Measurements from ENCODE around the gene TDRD12. TPM values are rescaled to one million over a fixed set of nuclear protein-coding genes. Genes with fewer than 3 reads are reported as not detected.

Gene TDRD12, protein sequence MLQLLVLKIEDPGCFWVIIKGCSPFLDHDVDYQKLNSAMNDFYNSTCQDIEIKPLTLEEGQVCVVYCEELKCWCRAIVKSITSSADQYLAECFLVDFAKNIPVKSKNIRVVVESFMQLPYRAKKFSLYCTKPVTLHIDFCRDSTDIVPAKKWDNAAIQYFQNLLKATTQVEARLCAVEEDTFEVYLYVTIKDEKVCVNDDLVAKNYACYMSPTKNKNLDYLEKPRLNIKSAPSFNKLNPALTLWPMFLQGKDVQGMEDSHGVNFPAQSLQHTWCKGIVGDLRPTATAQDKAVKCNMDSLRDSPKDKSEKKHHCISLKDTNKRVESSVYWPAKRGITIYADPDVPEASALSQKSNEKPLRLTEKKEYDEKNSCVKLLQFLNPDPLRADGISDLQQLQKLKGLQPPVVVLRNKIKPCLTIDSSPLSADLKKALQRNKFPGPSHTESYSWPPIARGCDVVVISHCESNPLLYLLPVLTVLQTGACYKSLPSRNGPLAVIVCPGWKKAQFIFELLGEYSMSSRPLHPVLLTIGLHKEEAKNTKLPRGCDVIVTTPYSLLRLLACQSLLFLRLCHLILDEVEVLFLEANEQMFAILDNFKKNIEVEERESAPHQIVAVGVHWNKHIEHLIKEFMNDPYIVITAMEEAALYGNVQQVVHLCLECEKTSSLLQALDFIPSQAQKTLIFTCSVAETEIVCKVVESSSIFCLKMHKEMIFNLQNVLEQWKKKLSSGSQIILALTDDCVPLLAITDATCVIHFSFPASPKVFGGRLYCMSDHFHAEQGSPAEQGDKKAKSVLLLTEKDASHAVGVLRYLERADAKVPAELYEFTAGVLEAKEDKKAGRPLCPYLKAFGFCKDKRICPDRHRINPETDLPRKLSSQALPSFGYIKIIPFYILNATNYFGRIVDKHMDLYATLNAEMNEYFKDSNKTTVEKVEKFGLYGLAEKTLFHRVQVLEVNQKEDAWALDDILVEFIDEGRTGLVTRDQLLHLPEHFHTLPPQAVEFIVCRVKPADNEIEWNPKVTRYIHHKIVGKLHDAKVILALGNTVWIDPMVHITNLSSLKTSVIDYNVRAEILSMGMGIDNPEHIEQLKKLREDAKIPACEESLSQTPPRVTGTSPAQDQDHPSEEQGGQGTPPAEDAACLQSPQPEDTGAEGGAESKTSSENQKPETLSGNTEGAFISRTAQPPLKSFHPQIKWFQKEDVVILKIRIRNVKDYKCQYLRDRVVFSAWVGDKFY (N-terminal part only)
- total RNA-seq (2022; extraction: Qiagen RNA extraction; ENCODE audit: low read depth): 0.09 to 0.21 TPM (median 0.17 TPM) in 4 of 5 replicates, not detected in the other

GRCh38 chr19:32719611-32720059, at the start of gene TDRD12:
TSS of gene TDRD12 (plus strand) at chr19:32719767. CDS start at chr19:32720073, 306 bp downstream.

GRCh38 chr19:32674931-32675719, 44.4 kb upstream of the TDRD12 start, which contains the start of gene ANKRD27:
TSS of gene ANKRD27 (minus strand) at chr19:32675180. CDS start at chr19:32659015, 16,165 bp downstream.

GRCh38 chr19:32675720-32676185, 43.8 kb upstream of the TDRD12 start, which contains the start of gene RGS9BP:
TSS of gene RGS9BP (plus strand) at chr19:32675848. CDS start at chr19:32676264, 416 bp downstream.

GRCh38 chr19:32691291-32691951, 28.1 kb upstream of the TDRD12 start, which contains the start of gene NUDT19:
TSS of gene NUDT19 (plus strand) at chr19:32691821. CDS start at chr19:32691961, 140 bp downstream.

DNA sequence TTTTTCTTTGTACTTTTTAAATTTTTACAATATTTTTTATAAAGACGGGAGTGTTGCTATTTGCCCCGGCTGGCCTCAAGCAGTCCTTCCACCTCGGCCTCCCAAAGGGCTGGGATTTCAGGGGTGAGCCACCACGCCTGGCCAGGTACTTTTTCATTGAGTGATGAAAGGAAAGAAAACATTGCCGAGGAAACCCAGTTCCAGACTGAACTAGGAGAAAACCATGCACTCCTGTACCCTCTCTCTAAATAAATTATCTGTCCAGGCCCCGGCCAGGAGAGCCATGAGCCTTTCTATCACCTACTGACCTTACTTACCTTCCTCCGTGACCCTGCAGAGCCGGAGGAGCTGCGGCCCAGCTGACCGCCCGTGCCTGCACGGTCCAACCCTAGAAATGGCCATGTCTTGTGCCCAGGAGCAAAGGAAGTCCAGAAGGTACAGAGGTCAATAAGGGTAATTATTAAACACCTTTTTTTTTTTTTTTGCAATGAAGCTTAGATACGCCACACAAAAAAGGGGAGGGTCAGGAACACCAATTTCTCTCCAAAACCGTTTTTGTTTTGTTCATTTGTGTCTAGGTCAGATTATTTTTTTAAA, 149.9 kb downstream of the TDRD12 start, which contains the start of gene SLC7A9:
TSS of gene SLC7A9 (minus strand) at position 399 of the 597 bp plus-strand sequence. CDS start 1,233 bp downstream, outside the sequence.

Other genes with a start within 250 kb of the TDRD12 start
- 432 to 485 TPM (median 447 TPM) in 5 replicates for gene PDCD5, start 138.6 kb upstream of the TDRD12 start, total RNA-seq (2022; extraction: Qiagen RNA extraction; ENCODE audit: low read depth)
- 31.6 to 44.1 TPM (median 42.7 TPM) in 5 replicates for gene ANKRD27, start 44.6 kb upstream of the TDRD12 start, total RNA-seq (2022; extraction: Qiagen RNA extraction; ENCODE audit: low read depth)
- 0.33 to 0.51 TPM (median 0.41 TPM) in 5 replicates for gene RGS9BP, start 43.9 kb upstream of the TDRD12 start, total RNA-seq (2022; extraction: Qiagen RNA extraction; ENCODE audit: low read depth)
- gene NUDT19, start 27.9 kb upstream of the TDRD12 start, total RNA-seq (2022; extraction: Qiagen RNA extraction; ENCODE audit: low read depth): 32.1 to 39.3 TPM (median 37.7 TPM) in 5 replicates
- gene SLC7A9, start 150.0 kb downstream of the TDRD12 start, total RNA-seq (2022; extraction: Qiagen RNA extraction; ENCODE audit: low read depth): 0.26 to 0.46 TPM (median 0.30 TPM) in 5 replicates